K562 (cell line): Measurements from ENCODE around the gene DHRS3. TPM values are rescaled to one million over a fixed set of nuclear protein-coding genes. Genes with fewer than 3 reads are reported as not detected.

Source experiments
- CBX3 ChIP-seq, 2 experiments: IDR thresholded peaks; 1 replicate in 1 of 2; 2 replicates in 1 of 2; pipeline ENCODE4 v1.6.1; 2012; ENCODE audit warnings: inconsistent platforms in 2 of 2, low read length in 2 of 2, borderline replicate concordance in 1 of 2, control low read depth in 1 of 2
- CTCF ChIP-seq, 3 experiments: IDR thresholded peaks in 2 of 3; conservative IDR thresholded peaks in 1 of 3; 2 replicates each; pipeline ENCODE4 v1.5.1; 2011 to 2012; ENCODE audit warnings: low read length in 3 of 3, mild to moderate bottlenecking in 3 of 3, control low read depth in 2 of 3, improper control_type of control experiment in 1 of 3, inconsistent platforms in 1 of 3, low read depth in 1 of 3, mixed read lengths in 1 of 3, moderate library complexity in 1 of 3; ENCODE audit not compliant: insufficient read depth in 2 of 3
- DEAF1 ChIP-seq: fragments of 450-650 bp; formaldehyde crosslinking; IDR thresholded peaks from 2 replicates; pipeline ENCODE4 v1.4.0; 2020; ENCODE audit warnings: mild to moderate bottlenecking, moderate library complexity
- MTA3 ChIP-seq: fragments of 450-650 bp; formaldehyde crosslinking; IDR thresholded peaks from 2 replicates; pipeline ENCODE4 v1.6.1; 2017; ENCODE audit warnings: mild to moderate bottlenecking, borderline replicate concordance
- ZKSCAN3 ChIP-seq: fragments of 250-450 bp; sonication (Bioruptor Pico); IDR thresholded peaks from 2 replicates; pipeline ENCODE4 v1.4.0; 2020
- ZKSCAN8 ChIP-seq: fragments of 200-800 bp; sonication (Bioruptor generic); IDR thresholded peaks from 2 replicates; pipeline ENCODE4 v1.6.1; 2016; ENCODE audit warnings: missing genetic modification characterization, missing compliant biosample characterization
- ZNF174 ChIP-seq: fragments of 250-450 bp; sonication (Bioruptor Pico); IDR thresholded peaks from 2 replicates; pipeline ENCODE4 v1.4.0; 2020; ENCODE audit warnings: mild to moderate bottlenecking
- polyA plus RNA-seq, 8 experiments: library from polyadenylated mRNA; depleted of rRNA in 4 of 8; stranded (reverse) in 5 of 8; unstranded in 3 of 8; fragments of >200 nt; fragmentation: Nextera tagmentation in 2 of 8; fragmentation: Illumina TruSeq in 1 of 8; extraction: Ambion mirVana in 2 of 8; extraction: Trizol in 1 of 8; gene quantifications; 2 replicates each; pipeline versions ENCODE4 v1.2.1 to v1.2.3, GENCODE V29; 2011 to 2014; ENCODE audit warnings: inconsistent platforms in 1 of 8, missing spikeins in 1 of 8
- total RNA-seq, 7 experiments: library from RNA; depleted of rRNA in 6 of 7; stranded (reverse); fragments of >200 nt in 6 of 7; fragmentation: Illumina TruSeq in 2 of 7; extraction: Trizol in 2 of 7; gene quantifications; 2 replicates each; pipeline versions ENCODE4 v1.2.1 to v1.2.3, GENCODE V29; 2011 to 2021; ENCODE audit warnings: low replicate concordance in 1 of 7

Gene DHRS3
- total and polyA plus RNA-seq, 9 of the 15 experiments (the other 6 are each of a cell fraction or from before 2014, with no cell fraction given), result 21.0 to 116 (median 58.7) TPM

- TF ChIP-seq DEAF1 (CRISPR knock-in tag) (peak; percentile 86), ZNF174 (no peak), CTCF (IDR thresholded peaks at IDR 0.05 in 2 of 3, conservative IDR thresholded peaks at IDR 0.05 in 1 of 3; ENCODE audit: insufficient read depth in 2 of 3, low read depth in 1 of 3, low read length in 3 of 3) (peak; percentile 90 to 98 (median 98)), CBX3 (IDR thresholded peaks at IDR 0.05; ENCODE audit: borderline replicate concordance in 1 of 2, low read length in 2 of 2) (peak in 1 of 2 experiments; percentile 91; a peak in 2 of 3 replicates), ZKSCAN3 (CRISPR knock-in tag) (no peak), MTA3 (peak; percentile 58; the same call in 1 of the 2 replicates), ZKSCAN8 (CRISPR knock-in tag) (0 out of 2 replicates have a peak, but pooled peaks have one; percentile 27)
Observed at GRCh38 chr1:12658531-12659453, 40.8 kb upstream of the DHRS3 start (continued).
